ENCODE data around the gene EPHA6. TPM values are rescaled to one million over a fixed set of nuclear protein-coding genes. Genes with fewer than 3 reads are reported as not detected.

The EPHA6 gene
- total and polyA plus RNA-seq, 10 of the 15 experiments (the other 5 are each of a cell fraction or from before 2014, with no cell fraction given) = not detected

DNA sequence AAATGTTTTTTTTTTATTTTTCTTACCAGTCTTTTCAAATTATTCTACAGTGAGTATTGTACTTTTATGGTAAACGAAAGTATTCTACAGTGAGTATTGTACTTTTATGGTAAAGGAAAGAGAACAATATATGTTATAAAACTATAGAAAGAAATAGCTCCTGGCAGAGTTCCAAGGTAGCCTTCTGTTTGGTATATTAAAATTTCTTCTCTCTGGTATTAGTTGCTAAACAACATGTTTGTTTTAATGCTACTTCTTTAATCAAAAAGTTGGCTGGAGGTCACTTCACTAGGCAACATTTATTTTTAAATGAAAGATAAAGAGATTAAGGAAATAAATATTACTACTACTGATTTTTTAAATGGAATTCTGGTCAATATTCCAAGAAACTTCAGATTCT, 841.6 kb downstream of the EPHA6 start (continued):
- TF ChIP-seq, protein P1, sequence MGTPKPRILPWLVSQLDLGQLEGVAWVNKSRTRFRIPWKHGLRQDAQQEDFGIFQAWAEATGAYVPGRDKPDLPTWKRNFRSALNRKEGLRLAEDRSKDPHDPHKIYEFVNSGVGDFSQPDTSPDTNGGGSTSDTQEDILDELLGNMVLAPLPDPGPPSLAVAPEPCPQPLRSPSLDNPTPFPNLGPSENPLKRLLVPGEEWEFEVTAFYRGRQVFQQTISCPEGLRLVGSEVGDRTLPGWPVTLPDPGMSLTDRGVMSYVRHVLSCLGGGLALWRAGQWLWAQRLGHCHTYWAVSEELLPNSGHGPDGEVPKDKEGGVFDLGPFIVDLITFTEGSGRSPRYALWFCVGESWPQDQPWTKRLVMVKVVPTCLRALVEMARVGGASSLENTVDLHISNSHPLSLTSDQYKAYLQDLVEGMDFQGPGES (IDR thresholded peaks at IDR 0.05) = no peak
- no peak for TF ChIP-seq YBX1 (IDR thresholded peaks at IDR 0.05)
- TF ChIP-seq, protein P2, sequence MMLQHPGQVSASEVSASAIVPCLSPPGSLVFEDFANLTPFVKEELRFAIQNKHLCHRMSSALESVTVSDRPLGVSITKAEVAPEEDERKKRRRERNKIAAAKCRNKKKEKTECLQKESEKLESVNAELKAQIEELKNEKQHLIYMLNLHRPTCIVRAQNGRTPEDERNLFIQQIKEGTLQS (IDR thresholded peaks at IDR 0.05; ENCODE audit: borderline replicate concordance, extremely low read depth, low read depth, low read length) = no peak
- TF ChIP-seq, protein P3, sequence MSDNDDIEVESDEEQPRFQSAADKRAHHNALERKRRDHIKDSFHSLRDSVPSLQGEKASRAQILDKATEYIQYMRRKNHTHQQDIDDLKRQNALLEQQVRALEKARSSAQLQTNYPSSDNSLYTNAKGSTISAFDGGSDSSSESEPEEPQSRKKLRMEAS (IDR thresholded peaks at IDR 0.05; ENCODE audit: low read depth, low read length) = no peak

DNA sequence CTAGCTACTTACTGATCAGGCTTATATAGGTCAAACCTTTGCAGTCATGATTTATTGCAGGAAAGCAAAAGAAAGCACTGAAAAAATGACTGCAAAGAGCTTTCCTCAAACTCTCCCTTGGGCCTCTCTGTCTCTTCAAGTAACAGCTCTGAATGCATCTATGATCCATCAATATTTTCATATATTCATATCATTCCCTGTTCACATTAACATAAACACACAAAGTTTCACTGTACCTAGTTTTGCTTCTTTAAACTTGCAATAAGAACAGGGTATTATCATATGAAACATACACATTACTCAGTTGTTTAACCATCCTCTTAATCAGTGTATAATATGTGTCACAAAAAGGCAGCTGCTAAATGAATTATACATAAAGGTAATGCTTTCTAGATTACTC, 842.2 kb downstream of the EPHA6 start:
- ChIA-PET SMC1A (ENCODE audit: uncharacterized antibody, unreplicated experiment) (interaction anchor here (0.5 kb wide), 1 partner anchor 326 kb away, joined by 3 read pairs; no protein-coding TSS in a partner anchor), CTCF (interaction anchor here (0.7 to 1.8 kb wide), 2 partner anchors 215 to 794 kb away, joined by 3 to 7 read pairs; no protein-coding TSS in a partner anchor), RAD21 (ENCODE audit: unreplicated experiment) (no interaction called here), POLR2A (no interaction called here)
- H3K4me1 ChIP-seq (ENCODE audit: control insufficient read depth, insufficient read depth, low read length) = no peaks in the 10 kb centered on the region
- no peak overlapping the region for H2AFZ ChIP-seq (ENCODE audit: control insufficient read depth, low read depth, low read length)
- intact Hi-C loops (cut with micrococcal nuclease; ENCODE audit: unreplicated experiment) = no loop called here
- FAIRE-seq (no peak), ATAC-seq (no peak), DNase-seq (ENCODE audit: low read depth, low spot score) (no peak)
- in situ Hi-C loops (cut with MboI) = no loop called here
- no peaks in the 10 kb centered on the region for H3K27me3 ChIP-seq (replicated peaks in 1 of 2; ENCODE audit: control insufficient read depth in 2 of 2, insufficient read depth in 2 of 2, low read length in 1 of 2)
- H3K27ac ChIP-seq (ENCODE audit: control insufficient read depth, insufficient read depth) = no peak overlapping the region
- H3K79me2 ChIP-seq (ENCODE audit: control insufficient read depth, insufficient read depth, low read length) = no peaks in the 10 kb centered on the region
- no peak overlapping the region for H3K9ac ChIP-seq (ENCODE audit: control insufficient read depth, insufficient read depth, low read length)
- no peak for TF ChIP-seq RUNX3 (IDR thresholded peaks at IDR 0.05; ENCODE audit: low read length)
- no peak for TF ChIP-seq RBBP5 (conservative IDR thresholded peaks at IDR 0.05)
- TF ChIP-seq NFIC (IDR thresholded peaks at IDR 0.05; ENCODE audit: low read depth, low read length) = no peak
- TF ChIP-seq RAD51 (IDR thresholded peaks at IDR 0.05) = no peak
- no peak for TF ChIP-seq EP300 (IDR thresholded peaks at IDR 0.05; ENCODE audit: borderline replicate concordance in 1 of 2, control insufficient read depth in 1 of 2, low read depth in 2 of 2, low read length in 2 of 2)
- no peak for TF ChIP-seq NR2C1 (IDR thresholded peaks at IDR 0.05)
- no peak for TF ChIP-seq LARP7 (IDR thresholded peaks at IDR 0.05)
- no peak for TF ChIP-seq BCL11A (IDR thresholded peaks at IDR 0.05; ENCODE audit: low read depth, low read length)
- TF ChIP-seq, protein P1 (IDR thresholded peaks at IDR 0.05) = no peak
- TF ChIP-seq, protein P4, sequence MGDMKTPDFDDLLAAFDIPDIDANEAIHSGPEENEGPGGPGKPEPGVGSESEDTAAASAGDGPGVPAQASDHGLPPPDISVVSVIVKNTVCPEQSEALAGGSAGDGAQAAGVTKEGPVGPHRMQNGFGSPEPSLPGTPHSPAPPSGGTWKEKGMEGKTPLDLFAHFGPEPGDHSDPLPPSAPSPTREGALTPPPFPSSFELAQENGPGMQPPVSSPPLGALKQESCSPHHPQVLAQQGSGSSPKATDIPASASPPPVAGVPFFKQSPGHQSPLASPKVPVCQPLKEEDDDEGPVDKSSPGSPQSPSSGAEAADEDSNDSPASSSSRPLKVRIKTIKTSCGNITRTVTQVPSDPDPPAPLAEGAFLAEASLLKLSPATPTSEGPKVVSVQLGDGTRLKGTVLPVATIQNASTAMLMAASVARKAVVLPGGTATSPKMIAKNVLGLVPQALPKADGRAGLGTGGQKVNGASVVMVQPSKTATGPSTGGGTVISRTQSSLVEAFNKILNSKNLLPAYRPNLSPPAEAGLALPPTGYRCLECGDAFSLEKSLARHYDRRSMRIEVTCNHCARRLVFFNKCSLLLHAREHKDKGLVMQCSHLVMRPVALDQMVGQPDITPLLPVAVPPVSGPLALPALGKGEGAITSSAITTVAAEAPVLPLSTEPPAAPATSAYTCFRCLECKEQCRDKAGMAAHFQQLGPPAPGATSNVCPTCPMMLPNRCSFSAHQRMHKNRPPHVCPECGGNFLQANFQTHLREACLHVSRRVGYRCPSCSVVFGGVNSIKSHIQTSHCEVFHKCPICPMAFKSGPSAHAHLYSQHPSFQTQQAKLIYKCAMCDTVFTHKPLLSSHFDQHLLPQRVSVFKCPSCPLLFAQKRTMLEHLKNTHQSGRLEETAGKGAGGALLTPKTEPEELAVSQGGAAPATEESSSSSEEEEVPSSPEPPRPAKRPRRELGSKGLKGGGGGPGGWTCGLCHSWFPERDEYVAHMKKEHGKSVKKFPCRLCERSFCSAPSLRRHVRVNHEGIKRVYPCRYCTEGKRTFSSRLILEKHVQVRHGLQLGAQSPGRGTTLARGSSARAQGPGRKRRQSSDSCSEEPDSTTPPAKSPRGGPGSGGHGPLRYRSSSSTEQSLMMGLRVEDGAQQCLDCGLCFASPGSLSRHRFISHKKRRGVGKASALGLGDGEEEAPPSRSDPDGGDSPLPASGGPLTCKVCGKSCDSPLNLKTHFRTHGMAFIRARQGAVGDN (IDR thresholded peaks at IDR 0.05) = no peak
- TF ChIP-seq CEBPB (IDR thresholded peaks at IDR 0.05; ENCODE audit: borderline replicate concordance in 1 of 2, low read depth in 2 of 2, low read length in 2 of 2) = no peak
- TF ChIP-seq ZSCAN29 (IDR thresholded peaks at IDR 0.05) = no peak
- TF ChIP-seq POLR2AphosphoS5 (IDR thresholded peaks at IDR 0.05; ENCODE audit: low read length) = no peak
- no peak for TF ChIP-seq MTA2 (IDR thresholded peaks at IDR 0.05; ENCODE audit: low read depth)
- TF ChIP-seq SMC3 (IDR thresholded peaks at IDR 0.05; ENCODE audit: borderline replicate concordance, low read length) = no peak
- H3K9me3 ChIP-seq (replicated peaks; ENCODE audit: control insufficient read depth, insufficient read depth, low read length) = no peaks in the 10 kb centered on the region
- BruUV-seq (replicated peaks) = no TSS peak
- no peak overlapping the region for H3K4me2 ChIP-seq (ENCODE audit: control insufficient read depth, insufficient read depth)
- H3K4me3 ChIP-seq = no peak overlapping the region
- no peaks in the 10 kb centered on the region for H4K20me1 ChIP-seq (ENCODE audit: control insufficient read depth, insufficient read depth)
- no peaks in the 10 kb centered on the region for H3K36me3 ChIP-seq (ENCODE audit: control insufficient read depth in 2 of 2, insufficient read depth in 2 of 2, low read length in 1 of 2)

Measured in GM12878 (cell line).